Endothelial cell of umbilical vein (primary cell): ENCODE measurements around the gene CCDC38. TPM values are rescaled to one million over a fixed set of nuclear protein-coding genes. Genes with fewer than 3 reads are reported as not detected.

Experiments
- BruUV-seq: library from RNA; stranded (reverse); fragments of 400-500 nt; replicated peaks from 2 replicates; lab custom pipeline; 2021; lab: Mats Ljungman, UMichigan
- CTCF ChIA-PET: fragments of 300-600, 350-600 bp; sonication (Branson Sonifier 250); formaldehyde crosslinking; loops from one replicate; lab custom pipeline; 2021; ENCODE audit warnings: antibody characterized with exemption, inconsistent platforms; lab: Charles Lee
- POLR2A ChIA-PET: fragments of 300-600, 350-600 bp; sonication (Branson Sonifier 250); formaldehyde crosslinking; loops from one replicate; lab custom pipeline; 2021; ENCODE audit warnings: antibody characterized with exemption, inconsistent platforms; lab: Charles Lee
- DNase-seq: peaks from one replicate; pipeline ENCODE4 v3.0.0-alpha.2; 2011; ENCODE audit warnings: low read depth, low spot score
- FAIRE-seq: peaks from 2 replicates; lab custom pipeline; 2011; peaks lifted over from hg19 to GRCh38; lab: Jason Lieb, UNC
- H2AFZ ChIP-seq: 2 replicates; pipeline ENCODE4 v1.6.0; 2012; ENCODE audit warnings: low read depth, low read length, control low read depth, inconsistent platforms
- H3K27ac ChIP-seq: 2 replicates; pipeline ENCODE4 v1.5.1; 2011; ENCODE audit warnings: low read depth, mild to moderate bottlenecking, control low read depth, low read length, moderate library complexity; ENCODE audit not compliant: insufficient read depth
- H3K27me3 ChIP-seq, 2 experiments: 2 replicates each; pipeline versions ENCODE4 v1.6.0 to v1.6.1; 2011; ENCODE audit warnings: low read length in 2 of 2, mixed read lengths in 1 of 2; ENCODE audit not compliant: control insufficient read depth in 2 of 2, insufficient read depth in 2 of 2
- H3K36me3 ChIP-seq, 2 experiments: 2 replicates in 1 of 2; 3 replicates in 1 of 2; pipeline ENCODE4 v1.5.1; 2011; ENCODE audit warnings: low read length in 2 of 2, mild to moderate bottlenecking in 1 of 2, moderate library complexity in 1 of 2; ENCODE audit not compliant: control insufficient read depth in 2 of 2, insufficient read depth in 2 of 2; ENCODE audit errors: extremely low read depth in 1 of 2
- H3K4me1 ChIP-seq: 3 replicates; pipeline ENCODE4 v1.5.1; 2011; ENCODE audit warnings: mild to moderate bottlenecking, low read length; ENCODE audit not compliant: control insufficient read depth, insufficient read depth; ENCODE audit errors: extremely low read depth
- H3K4me2 ChIP-seq: 2 replicates; pipeline ENCODE4 v1.6.1; 2011; ENCODE audit warnings: low read length, control low read depth, mixed read lengths; ENCODE audit not compliant: insufficient read depth
- H3K4me3 ChIP-seq, 3 experiments: fragments of 200-600 bp in 1 of 3; sonication (generic), shearing (Covaris generic) in 1 of 3; replicated peaks in 1 of 3; 2 replicates each; pipeline ENCODE4 v1.5.1; 2011 to 2016; ENCODE audit warnings: control low read depth in 3 of 3, low read length in 3 of 3, mild to moderate bottlenecking in 2 of 3, inconsistent platforms in 1 of 3, low read depth in 1 of 3, moderate library complexity in 1 of 3; ENCODE audit not compliant: insufficient read depth in 1 of 3
- H3K79me2 ChIP-seq: 2 replicates; pipeline ENCODE4 v1.6.0; 2012; ENCODE audit warnings: low read length, inconsistent platforms; ENCODE audit not compliant: control insufficient read depth, insufficient read depth
- H3K9ac ChIP-seq: replicated peaks from 2 replicates; pipeline ENCODE3; 2011; ENCODE audit warnings: low read length, control low read depth; ENCODE audit not compliant: insufficient read depth; ENCODE audit errors: extremely low read depth
- H3K9me1 ChIP-seq: replicated peaks from 3 replicates; pipeline ENCODE4 v1.6.0; 2011; ENCODE audit warnings: mild to moderate bottlenecking, low read length; ENCODE audit not compliant: control insufficient read depth, insufficient read depth; ENCODE audit errors: extremely low read depth
- H3K9me3 ChIP-seq: replicated peaks from 2 replicates; pipeline ENCODE4 v1.5.1; 2012; ENCODE audit warnings: low read length, inconsistent platforms; ENCODE audit not compliant: control insufficient read depth, insufficient read depth
- H4K20me1 ChIP-seq: replicated peaks from 2 replicates; pipeline ENCODE3; 2011; ENCODE audit warnings: mild to moderate bottlenecking, low read length; ENCODE audit not compliant: control insufficient read depth, insufficient read depth; ENCODE audit errors: extremely low read depth
- EZH2 ChIP-seq: IDR thresholded peaks from 2 replicates; pipeline ENCODE4 v1.6.1; 2012; ENCODE audit warnings: borderline replicate concordance, low read depth, mild to moderate bottlenecking, moderate library complexity, low read length, inconsistent platforms; ENCODE audit not compliant: severe bottlenecking
- FOS ChIP-seq: IDR thresholded peaks from 2 replicates; pipeline ENCODE4 v1.6.1; 2011; ENCODE audit warnings: mild to moderate bottlenecking, low read length, moderate library complexity, borderline replicate concordance; ENCODE audit not compliant: insufficient read depth
- GATA2 ChIP-seq: IDR thresholded peaks from 2 replicates; pipeline ENCODE4 v1.7.0; 2011; ENCODE audit warnings: low read depth, mild to moderate bottlenecking, moderate library complexity, mixed read lengths, low read length; ENCODE audit not compliant: insufficient read length, insufficient read depth
- JUN ChIP-seq: IDR thresholded peaks from 2 replicates; pipeline ENCODE4 v1.6.1; 2011; ENCODE audit warnings: borderline replicate concordance, low read depth; ENCODE audit not compliant: insufficient read length, insufficient read depth
- MYC ChIP-seq: IDR thresholded peaks from one replicate; pipeline ENCODE4 v1.6.1; 2011; ENCODE audit warnings: mild to moderate bottlenecking, low read depth, low read length
- POLR2A ChIP-seq: IDR thresholded peaks from 2 replicates; pipeline ENCODE4 v1.6.1; 2012; ENCODE audit warnings: low read depth, mild to moderate bottlenecking, control low read depth, low read length
- POLR2AphosphoS5 ChIP-seq: IDR thresholded peaks from 2 replicates; pipeline ENCODE4 v1.6.1; 2012; ENCODE audit warnings: low read depth, mild to moderate bottlenecking, control low read depth, low read length, moderate library complexity; ENCODE audit not compliant: insufficient read depth
- dilution Hi-C: fragments of 300-500 bp; cut with MboI; formaldehyde crosslinking; loops from one replicate; pipeline ENCODE4 v1.15.0; 2019; ENCODE audit warnings: low sequenced_read_pairs; ENCODE audit not compliant: extremely low pct_ligation_motif_present
- intact Hi-C: fragments of 100-400 bp; cut with micrococcal nuclease; formaldehyde crosslinking; loops from one replicate; pipeline ENCODE4 v1.10.0; 2022
- polyA plus RNA-seq, 4 experiments: library from polyadenylated mRNA; depleted of rRNA in 3 of 4; stranded (reverse) in 3 of 4; unstranded in 1 of 4; fragments of >200 nt; gene quantifications; 2 replicates each; pipeline versions ENCODE4 v1.2.1 to v1.2.3, GENCODE V29; 2011 to 2012; ENCODE audit warnings: missing spikeins in 1 of 4
- total RNA-seq: library from RNA; stranded (reverse); gene quantifications from 2 replicates; pipeline ENCODE4 v1.2.3, GENCODE V29; 2021
- TF ChIP-seq, protein P1 (sequence below), 2 donors: IDR thresholded peaks; 1 replicate in 1 of 2; 2 replicates in 1 of 2; pipeline ENCODE4 v1.5.1; 2011; ENCODE audit warnings: low read length in 2 of 2, mild to moderate bottlenecking in 2 of 2, moderate library complexity in 2 of 2, control low read depth in 1 of 2, inconsistent platforms in 1 of 2, low read depth in 1 of 2; ENCODE audit not compliant: insufficient read depth in 1 of 2; ENCODE audit errors: extremely low read depth in 1 of 2
- TF ChIP-seq, protein P2 (sequence below): IDR thresholded peaks from 2 replicates; pipeline ENCODE4 v1.6.1; 2011; ENCODE audit not compliant: insufficient read depth, insufficient read length

The CCDC38 gene
- total and polyA plus RNA-seq, 2 donors (not counting 3 experiments of a cell fraction or from before 2014, with no cell fraction given), result not detected

DNA sequence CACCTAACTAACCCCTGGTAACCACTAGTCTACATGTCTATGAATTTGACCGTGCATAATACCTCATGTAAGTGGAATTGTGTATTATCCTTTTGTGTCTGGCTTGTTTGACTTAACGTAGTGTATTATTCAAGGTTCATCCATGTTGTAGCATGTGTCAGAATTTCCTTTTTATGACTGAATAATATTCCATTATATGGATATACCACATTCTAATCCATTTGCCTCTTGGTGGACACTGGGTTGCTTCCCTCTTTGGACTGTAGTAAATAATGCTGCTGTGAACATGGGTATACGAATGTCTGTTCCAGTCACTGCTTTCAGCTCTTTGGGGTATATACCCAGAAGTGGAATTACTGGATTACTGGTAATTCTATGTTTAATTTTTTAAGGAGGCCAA lies 80.4 kb downstream of the CCDC38 start:
- TF ChIP-seq POLR2A (no peak), POLR2AphosphoS5 (no peak), JUN (no peak), FOS (no peak), EZH2 (no peak), MYC (no peak), GATA2 (no peak)
- TF ChIP-seq, protein P1, sequence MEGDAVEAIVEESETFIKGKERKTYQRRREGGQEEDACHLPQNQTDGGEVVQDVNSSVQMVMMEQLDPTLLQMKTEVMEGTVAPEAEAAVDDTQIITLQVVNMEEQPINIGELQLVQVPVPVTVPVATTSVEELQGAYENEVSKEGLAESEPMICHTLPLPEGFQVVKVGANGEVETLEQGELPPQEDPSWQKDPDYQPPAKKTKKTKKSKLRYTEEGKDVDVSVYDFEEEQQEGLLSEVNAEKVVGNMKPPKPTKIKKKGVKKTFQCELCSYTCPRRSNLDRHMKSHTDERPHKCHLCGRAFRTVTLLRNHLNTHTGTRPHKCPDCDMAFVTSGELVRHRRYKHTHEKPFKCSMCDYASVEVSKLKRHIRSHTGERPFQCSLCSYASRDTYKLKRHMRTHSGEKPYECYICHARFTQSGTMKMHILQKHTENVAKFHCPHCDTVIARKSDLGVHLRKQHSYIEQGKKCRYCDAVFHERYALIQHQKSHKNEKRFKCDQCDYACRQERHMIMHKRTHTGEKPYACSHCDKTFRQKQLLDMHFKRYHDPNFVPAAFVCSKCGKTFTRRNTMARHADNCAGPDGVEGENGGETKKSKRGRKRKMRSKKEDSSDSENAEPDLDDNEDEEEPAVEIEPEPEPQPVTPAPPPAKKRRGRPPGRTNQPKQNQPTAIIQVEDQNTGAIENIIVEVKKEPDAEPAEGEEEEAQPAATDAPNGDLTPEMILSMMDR (IDR thresholded peaks at IDR 0.05; ENCODE audit: extremely low read depth in 1 of 2, insufficient read depth in 1 of 2, low read depth in 1 of 2, low read length in 2 of 2), result no peak
- TF ChIP-seq, protein P2, sequence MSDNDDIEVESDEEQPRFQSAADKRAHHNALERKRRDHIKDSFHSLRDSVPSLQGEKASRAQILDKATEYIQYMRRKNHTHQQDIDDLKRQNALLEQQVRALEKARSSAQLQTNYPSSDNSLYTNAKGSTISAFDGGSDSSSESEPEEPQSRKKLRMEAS, result no peak
- FAIRE-seq (no peak), DNase-seq (no peak)
- H3K27me3 ChIP-seq, result no peaks in the 10 kb centered on the region
- ChIA-PET CTCF (no interaction called here), POLR2A (no interaction called here)
- no peak overlapping the region for H3K4me2 ChIP-seq
- H3K79me2 ChIP-seq, result peaks cover 49% of the 10 kb centered on the region
- H3K27ac ChIP-seq, result no peak overlapping the region
- intact Hi-C loops, result no loop called here
- H3K36me3 ChIP-seq, result peaks cover 0 to 10% of the 10 kb centered on the region in 2 experiments
- H3K9me3 ChIP-seq, result no peaks in the 10 kb centered on the region
- H3K4me1 ChIP-seq, result peaks cover 16% of the 10 kb centered on the region
- dilution Hi-C loops, result no loop called here
- no peak overlapping the region for H3K4me3 ChIP-seq
- H4K20me1 ChIP-seq, result no peaks in the 10 kb centered on the region
- no peak overlapping the region for H3K9ac ChIP-seq
- no TSS peak for BruUV-seq
- no peaks in the 10 kb centered on the region for H3K9me1 ChIP-seq
- no peak overlapping the region for H2AFZ ChIP-seq
